Calu3 (cell line): ENCODE data around the gene UGT3A2. TPM values are rescaled to one million over a fixed set of nuclear protein-coding genes. Genes with fewer than 3 reads are reported as not detected.

Experiments
- BruUV-seq: library from RNA; stranded (reverse); fragments of 400-500 nt; replicated peaks from 2 replicates; lab custom pipeline; 2021; lab: Mats Ljungman, UMichigan
- CTCF ChIA-PET: fragments of 300-600 bp; sonication (Branson Sonifier 250); formaldehyde crosslinking; loops from one replicate; lab custom pipeline; 2022; ENCODE audit warnings: antibody characterized with exemption; lab: Charles Lee
- DNase-seq: peaks from one replicate; pipeline ENCODE4 v3.0.0; 2022
- H3K27ac Mint-ChIP-seq: one replicate; pipeline ENCODE4 v1.8.0; 2022; ENCODE audit warnings: mixed read lengths; ENCODE audit not compliant: unreplicated experiment
- H3K27me3 Mint-ChIP-seq: one replicate; pipeline ENCODE4 v1.8.0; 2022; ENCODE audit warnings: mixed read lengths; ENCODE audit not compliant: unreplicated experiment
- H3K36me3 Mint-ChIP-seq: one replicate; pipeline ENCODE4 v1.8.0; 2022; ENCODE audit warnings: mild to moderate bottlenecking, moderate library complexity, mixed read lengths; ENCODE audit not compliant: insufficient read depth, unreplicated experiment
- H3K4me1 Mint-ChIP-seq: one replicate; pipeline ENCODE4 v1.8.0; 2022; ENCODE audit warnings: mild to moderate bottlenecking, low read depth, mixed read lengths; ENCODE audit not compliant: unreplicated experiment
- H3K4me3 Mint-ChIP-seq: one replicate; pipeline ENCODE4 v1.8.0; 2022; ENCODE audit warnings: mild to moderate bottlenecking, low read depth, moderate library complexity, mixed read lengths; ENCODE audit not compliant: unreplicated experiment
- H3K9me3 Mint-ChIP-seq: one replicate; pipeline ENCODE4 v1.8.0; 2022; ENCODE audit warnings: low read depth, mixed read lengths; ENCODE audit not compliant: unreplicated experiment
- intact Hi-C: fragments of 100-400 bp; cut with micrococcal nuclease; formaldehyde crosslinking; loops from one replicate; pipeline ENCODE4 v1.10.0; 2022; ENCODE audit not compliant: unreplicated experiment
- total RNA-seq: library from RNA; stranded (reverse); gene quantifications from 2 replicates; pipeline ENCODE4 v1.2.3, GENCODE V29; 2022
- TF ChIP-seq, protein P1 (sequence below): fragments of 200-600 bp; IDR thresholded peaks from one replicate; pipeline ENCODE4 v1.8.0; 2022; ENCODE audit warnings: antibody characterized with exemption; ENCODE audit not compliant: unreplicated experiment

Gene UGT3A2
- total RNA-seq, 1 experiment from 2014 or later = not detected

DNA sequence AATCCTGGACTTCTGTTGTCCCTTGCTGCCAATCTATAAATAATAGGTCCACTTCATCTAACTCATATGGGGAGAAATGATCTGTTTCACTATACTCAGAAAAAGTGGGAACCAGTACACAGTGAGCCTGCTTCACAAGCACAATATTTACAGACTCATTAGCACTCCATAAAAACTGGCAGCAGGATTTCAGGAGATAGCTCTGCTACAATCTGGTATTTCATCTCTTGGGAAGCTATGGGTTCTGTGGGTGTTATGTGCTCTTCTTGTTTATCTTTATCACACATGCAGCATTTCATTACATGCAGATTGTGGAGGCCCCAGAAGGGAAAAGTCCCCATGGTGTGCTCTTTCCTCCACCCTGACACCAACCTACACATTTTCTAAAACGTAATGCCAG, 33.2 kb downstream of the UGT3A2 start:
- TF ChIP-seq, protein P1, sequence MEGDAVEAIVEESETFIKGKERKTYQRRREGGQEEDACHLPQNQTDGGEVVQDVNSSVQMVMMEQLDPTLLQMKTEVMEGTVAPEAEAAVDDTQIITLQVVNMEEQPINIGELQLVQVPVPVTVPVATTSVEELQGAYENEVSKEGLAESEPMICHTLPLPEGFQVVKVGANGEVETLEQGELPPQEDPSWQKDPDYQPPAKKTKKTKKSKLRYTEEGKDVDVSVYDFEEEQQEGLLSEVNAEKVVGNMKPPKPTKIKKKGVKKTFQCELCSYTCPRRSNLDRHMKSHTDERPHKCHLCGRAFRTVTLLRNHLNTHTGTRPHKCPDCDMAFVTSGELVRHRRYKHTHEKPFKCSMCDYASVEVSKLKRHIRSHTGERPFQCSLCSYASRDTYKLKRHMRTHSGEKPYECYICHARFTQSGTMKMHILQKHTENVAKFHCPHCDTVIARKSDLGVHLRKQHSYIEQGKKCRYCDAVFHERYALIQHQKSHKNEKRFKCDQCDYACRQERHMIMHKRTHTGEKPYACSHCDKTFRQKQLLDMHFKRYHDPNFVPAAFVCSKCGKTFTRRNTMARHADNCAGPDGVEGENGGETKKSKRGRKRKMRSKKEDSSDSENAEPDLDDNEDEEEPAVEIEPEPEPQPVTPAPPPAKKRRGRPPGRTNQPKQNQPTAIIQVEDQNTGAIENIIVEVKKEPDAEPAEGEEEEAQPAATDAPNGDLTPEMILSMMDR = no peak
- H3K27me3 Mint-ChIP-seq = no peaks in the 10 kb centered on the region
- H3K4me3 Mint-ChIP-seq = no peak overlapping the region
- H3K36me3 Mint-ChIP-seq = no peaks in the 10 kb centered on the region
- no peak overlapping the region for H3K27ac Mint-ChIP-seq
- H3K9me3 Mint-ChIP-seq = peaks cover 7% of the 10 kb centered on the region
- no TSS peak for BruUV-seq
- no peaks in the 10 kb centered on the region for H3K4me1 Mint-ChIP-seq
- no peak for DNase-seq
- intact Hi-C loops = no loop called here
- CTCF ChIA-PET = no interaction called here

DNA sequence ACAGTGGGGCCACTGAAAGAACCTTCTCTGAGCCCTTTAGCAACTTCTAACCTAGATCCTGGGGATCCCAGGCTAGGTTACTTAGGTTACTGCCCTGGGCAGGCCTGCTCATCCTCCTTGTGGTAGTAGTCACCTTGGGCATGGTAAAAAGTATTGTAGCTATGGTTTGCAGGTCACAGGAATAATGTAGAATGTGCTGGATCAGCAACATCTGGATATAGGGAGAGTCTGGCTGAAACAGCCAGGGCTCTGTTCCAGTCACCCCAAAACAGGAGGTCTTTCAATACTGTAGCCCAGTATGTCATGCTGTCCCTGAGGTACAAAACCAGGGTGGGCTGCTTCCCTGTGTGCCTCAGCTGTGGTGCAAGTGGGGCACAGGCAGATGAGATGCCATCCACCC, 33.6 kb downstream of the UGT3A2 start:
- no peak for DNase-seq
- no peaks in the 10 kb centered on the region for H3K4me1 Mint-ChIP-seq
- TF ChIP-seq, protein P1 = no peak
- H3K36me3 Mint-ChIP-seq = no peaks in the 10 kb centered on the region
- no peak overlapping the region for H3K27ac Mint-ChIP-seq
- H3K27me3 Mint-ChIP-seq = no peaks in the 10 kb centered on the region
- no TSS peak for BruUV-seq
- H3K9me3 Mint-ChIP-seq = peaks cover 10% of the 10 kb centered on the region
- CTCF ChIA-PET = no interaction called here
- intact Hi-C loops = no loop called here
- no peak overlapping the region for H3K4me3 Mint-ChIP-seq

DNA sequence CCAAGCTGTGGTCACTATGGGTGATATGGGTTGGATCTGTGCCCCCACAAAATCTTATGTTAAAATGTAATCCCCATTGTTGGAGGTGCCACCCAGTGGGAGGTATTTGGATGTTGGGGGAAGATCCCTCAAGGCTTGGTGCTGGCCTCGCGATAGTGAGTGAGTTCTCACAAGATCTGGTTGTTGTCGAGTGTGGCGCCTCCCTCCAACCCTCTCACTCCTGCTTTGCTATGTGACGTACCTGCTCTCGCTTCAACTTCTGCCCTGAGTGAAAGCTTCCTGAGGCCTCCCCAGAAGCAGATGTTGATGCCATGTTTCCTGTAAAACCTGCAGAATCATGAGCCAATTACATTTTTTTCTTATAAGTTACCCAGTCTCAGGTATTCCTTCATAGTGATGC, 35.5 kb downstream of the UGT3A2 start:
- Mint-ChIP-seq H3K27me3 (no peaks in the 10 kb centered on the region), H3K9me3 (peaks cover 8% of the 10 kb centered on the region), H3K27ac (no peak overlapping the region), H3K36me3 (no peaks in the 10 kb centered on the region), H3K4me3 (no peak overlapping the region), H3K4me1 (no peaks in the 10 kb centered on the region)
- no peak for DNase-seq
- CTCF ChIA-PET = no interaction called here
- intact Hi-C loops = no loop called here
- TF ChIP-seq, protein P1 = no peak
- BruUV-seq = no TSS peak

DNA sequence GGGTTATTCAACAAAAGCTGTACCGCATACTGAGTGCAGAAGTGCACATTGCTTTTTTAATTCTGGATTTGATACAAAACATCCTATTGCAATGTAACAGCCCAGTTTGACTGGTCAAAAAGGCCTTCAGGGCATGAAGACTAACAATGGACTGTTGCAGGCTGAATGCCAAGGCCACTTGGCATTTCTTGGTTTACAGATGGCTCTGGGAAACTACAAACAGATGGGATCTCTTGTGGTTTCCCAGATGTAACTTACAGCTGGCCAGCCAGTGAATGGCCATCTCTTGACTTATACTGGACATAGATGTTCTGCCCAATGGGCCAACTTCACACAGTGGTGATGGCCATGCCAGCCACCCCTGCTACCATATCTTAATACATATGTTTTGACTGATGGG, 36.8 kb downstream of the UGT3A2 start:
- TF ChIP-seq, protein P1 = no peak
- Mint-ChIP-seq H3K27me3 (no peaks in the 10 kb centered on the region), H3K36me3 (no peaks in the 10 kb centered on the region), H3K27ac (no peak overlapping the region), H3K4me3 (no peak overlapping the region), H3K9me3 (peaks cover 12% of the 10 kb centered on the region), H3K4me1 (no peaks in the 10 kb centered on the region)
- BruUV-seq = no TSS peak
- no peak for DNase-seq
- intact Hi-C loops = no loop called here
- CTCF ChIA-PET = no interaction called here
